ENCODE measurements around the gene MACROD1.
A peak's percentile ranks its signal among the peaks of the same experiment; 100 is the strongest.

MACROD1 gene

GRCh38 chr11:64176751-64177150 is 10.8 kb upstream of the MACROD1 start:
- no peak overlapping the region for H2BK5ac ChIP-seq (ENCODE audit: low read depth, low read length, poor library complexity)
- no peaks in the 10 kb centered on the region for H3K36me3 ChIP-seq (ENCODE audit: control insufficient read depth in 1 of 2, insufficient read depth in 2 of 2, low read length in 2 of 2)
- H2AK5ac ChIP-seq (ENCODE audit: low read length) = no peak overlapping the region
- no peak for DNase-seq
- no peak overlapping the region for H3K18ac ChIP-seq (ENCODE audit: low read length)
- H3K4ac ChIP-seq (ENCODE audit: low read depth, low read length) = no peak overlapping the region
- peaks cover 0 to 2% of the 10 kb centered on the region in 2 experiments for H3K4me1 ChIP-seq (ENCODE audit: control insufficient read depth in 1 of 2, insufficient read depth in 2 of 2, low read length in 2 of 2)
- H3K79me2 ChIP-seq (ENCODE audit: control insufficient read depth, insufficient read depth, low read length, poor library complexity) = no peaks in the 10 kb centered on the region
- H4K91ac ChIP-seq (ENCODE audit: low read depth, low read length) = no peak overlapping the region
- no peak overlapping the region for H3K9ac ChIP-seq (ENCODE audit: low read length)
- no peak overlapping the region for H2BK12ac ChIP-seq (ENCODE audit: low read length)
- H2AFZ ChIP-seq (ENCODE audit: insufficient read depth, low read length, poor library complexity) = no peak overlapping the region
- no peak overlapping the region for H3K27ac ChIP-seq (ENCODE audit: low read depth, low read length)
- H2BK120ac ChIP-seq (ENCODE audit: insufficient read depth, low read length, poor library complexity) = no peak overlapping the region
- peaks cover 7% of the 10 kb centered on the region for H3K9me3 ChIP-seq (ENCODE audit: insufficient read depth, low read depth, low read length)
- no peak overlapping the region for H3K23ac ChIP-seq (ENCODE audit: low read length)
- no peak overlapping the region for H3K4me3 ChIP-seq (ENCODE audit: low read depth, low read length)
- peaks cover 2% of the 10 kb centered on the region for H3K79me1 ChIP-seq (ENCODE audit: low read length)
- no peak overlapping the region for H4K8ac ChIP-seq (ENCODE audit: low read depth, low read length)
- H4K12ac ChIP-seq (ENCODE audit: low read depth, low read length) = no peak overlapping the region
- H3K14ac ChIP-seq (ENCODE audit: low read length) = no peak overlapping the region
- H3K4me2 ChIP-seq (ENCODE audit: low read length) = no peak overlapping the region
- no CpG with 5 or more reads among the region's 8 CpGs for WGBS (ENCODE audit: extremely low coverage, insufficient coverage, insufficient read length)
- no peaks in the 10 kb centered on the region for H3K27me3 ChIP-seq (ENCODE audit: insufficient read depth, low read length)

GRCh38 chr11:64173616-64174355 is 7.9 kb upstream of the MACROD1 start:
- Histone ChIP-seq H2BK5ac (ENCODE audit: low read depth, low read length, poor library complexity) (no peak overlapping the region), H3K79me1 (ENCODE audit: low read length) (no peaks in the 10 kb centered on the region), H2BK120ac (ENCODE audit: insufficient read depth, low read length, poor library complexity) (no peak overlapping the region), H2AFZ (ENCODE audit: insufficient read depth, low read length, poor library complexity) (no peak overlapping the region), H3K9me3 (ENCODE audit: insufficient read depth, low read depth, low read length) (peaks cover 5% of the 10 kb centered on the region), H2AK5ac (ENCODE audit: low read length) (no peak overlapping the region), H3K4me3 (ENCODE audit: low read depth, low read length) (no peak overlapping the region), H3K9ac (ENCODE audit: low read length) (no peak overlapping the region), H3K27ac (ENCODE audit: low read depth, low read length) (no peak overlapping the region), H2BK12ac (ENCODE audit: low read length) (no peak overlapping the region), H4K12ac (ENCODE audit: low read depth, low read length) (no peak overlapping the region), H3K18ac (ENCODE audit: low read length) (no peak overlapping the region), H3K14ac (ENCODE audit: low read length) (no peak overlapping the region), H3K23ac (ENCODE audit: low read length) (no peak overlapping the region), H3K4me1 (ENCODE audit: control insufficient read depth in 1 of 2, insufficient read depth in 2 of 2, low read length in 2 of 2) (no peaks in the 10 kb centered on the region), H4K8ac (ENCODE audit: low read depth, low read length) (no peak overlapping the region), H3K79me2 (ENCODE audit: control insufficient read depth, insufficient read depth, low read length, poor library complexity) (no peaks in the 10 kb centered on the region), H4K91ac (ENCODE audit: low read depth, low read length) (no peak overlapping the region), H3K4ac (ENCODE audit: low read depth, low read length) (no peak overlapping the region), H3K27me3 (ENCODE audit: insufficient read depth, low read length) (no peaks in the 10 kb centered on the region), H3K36me3 (ENCODE audit: control insufficient read depth in 1 of 2, insufficient read depth in 2 of 2, low read length in 2 of 2) (no peaks in the 10 kb centered on the region), H3K4me2 (ENCODE audit: low read length) (no peak overlapping the region)
- no CpG with 5 or more reads among the region's 4 CpGs for WGBS (ENCODE audit: extremely low coverage, insufficient coverage, insufficient read length)
- DNase-seq = no peak

- Histone ChIP-seq H2AFZ (ENCODE audit: insufficient read depth, low read length, poor library complexity) (no peak overlapping the region), H3K9me3 (ENCODE audit: insufficient read depth, low read depth, low read length) (peaks cover 3% of the 10 kb centered on the region), H3K27ac (ENCODE audit: low read depth, low read length) (no peak overlapping the region), H3K36me3 (ENCODE audit: control insufficient read depth in 1 of 2, insufficient read depth in 2 of 2, low read length in 2 of 2) (no peaks in the 10 kb centered on the region), H3K4me1 (ENCODE audit: control insufficient read depth in 1 of 2, insufficient read depth in 2 of 2, low read length in 2 of 2) (peaks cover 5 to 7% of the 10 kb centered on the region in 2 experiments), H2BK12ac (ENCODE audit: low read length) (no peak overlapping the region), H3K9ac (ENCODE audit: low read length) (no peak overlapping the region), H2AK5ac (ENCODE audit: low read length) (no peak overlapping the region), H3K79me2 (ENCODE audit: control insufficient read depth, insufficient read depth, low read length, poor library complexity) (peaks cover 7% of the 10 kb centered on the region), H2BK5ac (ENCODE audit: low read depth, low read length, poor library complexity) (no peak overlapping the region), H4K8ac (ENCODE audit: low read depth, low read length) (no peak overlapping the region), H4K12ac (ENCODE audit: low read depth, low read length) (no peak overlapping the region), H3K18ac (ENCODE audit: low read length) (no peak overlapping the region), H3K23ac (ENCODE audit: low read length) (no peak overlapping the region), H3K4ac (ENCODE audit: low read depth, low read length) (no peak overlapping the region), H2BK120ac (ENCODE audit: insufficient read depth, low read length, poor library complexity) (no peak overlapping the region), H3K14ac (ENCODE audit: low read length) (no peak overlapping the region), H3K27me3 (ENCODE audit: insufficient read depth, low read length) (no peaks in the 10 kb centered on the region), H3K79me1 (ENCODE audit: low read length) (peaks cover 9% of the 10 kb centered on the region), H3K4me3 (ENCODE audit: low read depth, low read length) (no peak overlapping the region), H4K91ac (ENCODE audit: low read depth, low read length) (no peak overlapping the region), H3K4me2 (ENCODE audit: low read length) (no peak overlapping the region)
- DNase-seq = peak in 1 of 2 donors; percentile 34
- no CpG with 5 or more reads among the region's 4 CpGs for WGBS (ENCODE audit: extremely low coverage, insufficient coverage, insufficient read length)
These were observed 4.5 kb upstream of the MACROD1 start for GRCh38 chr11:64170419-64170818.

DNA sequence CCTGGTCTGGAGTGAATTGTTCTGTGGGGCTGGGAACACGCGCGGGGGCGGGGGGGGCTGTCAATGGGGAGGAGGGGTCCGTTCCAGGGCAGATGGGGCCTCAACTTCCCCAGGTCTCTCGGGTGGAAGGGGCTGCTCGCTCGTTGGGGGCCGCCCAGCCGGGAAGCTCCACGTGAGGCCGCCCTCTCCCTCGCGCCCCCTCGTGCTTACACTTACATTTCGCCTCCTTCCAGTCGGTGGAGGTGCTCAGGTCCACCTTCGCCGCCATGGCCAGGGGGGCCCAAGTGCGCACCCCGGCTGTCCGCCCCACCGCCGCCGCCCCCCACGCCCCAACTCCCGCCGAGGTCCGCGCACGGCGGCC is 452 bp downstream of the MACROD1 start:
- Histone ChIP-seq H3K79me2 (ENCODE audit: control insufficient read depth, insufficient read depth, low read length, poor library complexity) (peaks cover 7% of the 10 kb centered on the region), H3K27me3 (ENCODE audit: insufficient read depth, low read length) (no peaks in the 10 kb centered on the region), H3K18ac (ENCODE audit: low read length) (peak overlapping the region; percentile 80), H4K8ac (ENCODE audit: low read depth, low read length) (peak overlapping the region; percentile 90), H4K91ac (ENCODE audit: low read depth, low read length) (peak overlapping the region; percentile 21), H3K27ac (ENCODE audit: low read depth, low read length) (no peak overlapping the region), H3K9ac (ENCODE audit: low read length) (no peak overlapping the region), H2BK5ac (ENCODE audit: low read depth, low read length, poor library complexity) (peak overlapping the region; percentile 1), H3K4me1 (ENCODE audit: control insufficient read depth in 1 of 2, insufficient read depth in 2 of 2, low read length in 2 of 2) (peaks cover 12 to 13% of the 10 kb centered on the region in 2 experiments), H2AFZ (ENCODE audit: insufficient read depth, low read length, poor library complexity) (peak overlapping the region; percentile 98), H3K23ac (ENCODE audit: low read length) (no peak overlapping the region), H3K4me3 (ENCODE audit: low read depth, low read length) (peak overlapping the region; percentile 74), H2BK120ac (ENCODE audit: insufficient read depth, low read length, poor library complexity) (no peak overlapping the region), H2BK12ac (ENCODE audit: low read length) (no peak overlapping the region), H3K4ac (ENCODE audit: low read depth, low read length) (peak overlapping the region; percentile 49), H2AK5ac (ENCODE audit: low read length) (no peak overlapping the region), H3K9me3 (ENCODE audit: insufficient read depth, low read depth, low read length) (no peaks in the 10 kb centered on the region), H3K4me2 (ENCODE audit: low read length) (peak overlapping the region; percentile 81), H3K14ac (ENCODE audit: low read length) (peak overlapping the region; percentile 19), H3K36me3 (ENCODE audit: control insufficient read depth in 1 of 2, insufficient read depth in 2 of 2, low read length in 2 of 2) (no peaks in the 10 kb centered on the region), H3K79me1 (ENCODE audit: low read length) (peaks cover 10% of the 10 kb centered on the region), H4K12ac (ENCODE audit: low read depth, low read length) (no peak overlapping the region)
- WGBS (ENCODE audit: extremely low coverage, insufficient coverage, insufficient read length) = no CpG with 5 or more reads among the region's 32 CpGs
- no peak for DNase-seq

All from trophoblast cell (in vitro differentiated cells and primary cell).